Naive thymus-derived CD4-positive, alpha-beta T cell (primary cell): ENCODE results near the gene GZMM. TPM values are rescaled to one million over a fixed set of nuclear protein-coding genes. Genes with fewer than 3 reads are reported as not detected.

ENCODE experiments used
- ATAC-seq: fragments of 150-1000 bp; cut with Tn5 transposase; 2 replicates; pipeline ENCODE4 v1.10.0; 2021; ENCODE audit warnings: mild to moderate bottlenecking, moderate library complexity
- CTCF ChIA-PET: fragments of 350-600 bp; sonication (Branson Sonifier 250); formaldehyde crosslinking; loops from one replicate; lab custom pipeline; 2021; ENCODE audit warnings: antibody characterized with exemption; lab: Charles Lee
- POLR2A ChIA-PET: fragments of 350-600 bp; sonication (Branson Sonifier 250); formaldehyde crosslinking; loops from one replicate; lab custom pipeline; 2021; ENCODE audit warnings: antibody characterized with exemption, inconsistent platforms; lab: Charles Lee
- DNase-seq, 9 donors: peaks; one replicate each; pipeline versions ENCODE4 v3.0.0 to v3.0.0-alpha.2; 2020 to 2022; ENCODE audit warnings: mixed read lengths in 1 of 9
- H3K27ac ChIP-seq: one replicate; pipeline ENCODE4 v1.7.0; 2013; ENCODE audit warnings: mild to moderate bottlenecking, low read depth, low read length, moderate library complexity
- H3K27me3 ChIP-seq, 2 donors: one replicate each; pipeline ENCODE4 v1.7.0; 2013; ENCODE audit warnings: low read length in 2 of 2, mild to moderate bottlenecking in 2 of 2, moderate library complexity in 2 of 2; ENCODE audit not compliant: control insufficient read depth in 2 of 2, insufficient read depth in 2 of 2
- H3K36me3 ChIP-seq, 3 experiments: 1 replicate in 2 of 3; 2 replicates in 1 of 3; pipeline ENCODE4 v1.7.0; 2013; ENCODE audit warnings: low read length in 3 of 3, mild to moderate bottlenecking in 3 of 3, moderate library complexity in 1 of 3; ENCODE audit not compliant: insufficient read depth in 3 of 3, control insufficient read depth in 2 of 3
- H3K4me1 ChIP-seq, 2 donors: one replicate each; pipeline ENCODE4 v1.7.0; 2013; ENCODE audit warnings: low read length in 2 of 2, mild to moderate bottlenecking in 2 of 2, moderate library complexity in 1 of 2; ENCODE audit not compliant: control insufficient read depth in 2 of 2, insufficient read depth in 2 of 2
- H3K4me3 ChIP-seq: 2 replicates; pipeline ENCODE4 v1.7.0; 2013; ENCODE audit warnings: mild to moderate bottlenecking, low read length
- H3K9me3 ChIP-seq, 3 experiments: 1 replicate in 2 of 3; 2 replicates in 1 of 3; pipeline ENCODE4 v1.7.0; 2013; ENCODE audit warnings: low read length in 3 of 3; ENCODE audit not compliant: control insufficient read depth in 2 of 3
- H3K27ac Mint-ChIP-seq, 9 donors: one replicate each; pipeline ENCODE4 v1.8.0; 2020 to 2022; ENCODE audit warnings: mixed read lengths in 9 of 9, mild to moderate bottlenecking in 8 of 9, moderate library complexity in 5 of 9, inconsistent platforms in 2 of 9
- H3K27me3 Mint-ChIP-seq, 5 donors: one replicate each; pipeline ENCODE4 v1.8.0; 2021 to 2022; ENCODE audit warnings: mixed read lengths in 5 of 5, mild to moderate bottlenecking in 1 of 5
- H3K36me3 Mint-ChIP-seq, 5 donors: one replicate each; pipeline ENCODE4 v1.8.0; 2020 to 2022; ENCODE audit warnings: mixed read lengths in 5 of 5, mild to moderate bottlenecking in 3 of 5, inconsistent platforms in 1 of 5
- H3K4me1 Mint-ChIP-seq, 7 donors: one replicate each; pipeline ENCODE4 v1.8.0; 2020 to 2022; ENCODE audit warnings: mixed read lengths in 7 of 7, mild to moderate bottlenecking in 3 of 7, inconsistent platforms in 1 of 7
- H3K4me3 Mint-ChIP-seq, 10 donors: one replicate each; pipeline ENCODE4 v1.8.0; 2020 to 2022; ENCODE audit warnings: mild to moderate bottlenecking in 10 of 10, mixed read lengths in 10 of 10, moderate library complexity in 6 of 10, inconsistent platforms in 2 of 10
- H3K9me3 Mint-ChIP-seq, 11 donors: one replicate each; pipeline ENCODE4 v1.8.0; 2020 to 2022; ENCODE audit warnings: mixed read lengths in 11 of 11, mild to moderate bottlenecking in 4 of 11, inconsistent platforms in 1 of 11, moderate library complexity in 1 of 11
- intact Hi-C, 2 donors: fragments of 100-400 bp; cut with micrococcal nuclease; formaldehyde crosslinking; loops; one replicate each; pipeline ENCODE4 v1.15.1; 2023
- polyA plus RNA-seq, 2 donors: library from polyadenylated mRNA; unstranded; fragments of 300-500 nt; fragmentation: Illumina TruSeq; gene quantifications; one replicate each; pipeline ENCODE4 v1.2.3, GENCODE V29; 2021
- total RNA-seq, 6 experiments: library from RNA in 5 of 6; stranded (reverse) in 5 of 6; gene quantifications; 1 replicate in 5 of 6; 2 replicates in 1 of 6; pipeline ENCODE4 v1.2.3 and lab custom pipeline; 2021 to 2026

Gene GZMM
- total and polyA plus RNA-seq, 7 experiments from 2014 or later, result 30.0 to 181 (median 68.7) TPM

DNA sequence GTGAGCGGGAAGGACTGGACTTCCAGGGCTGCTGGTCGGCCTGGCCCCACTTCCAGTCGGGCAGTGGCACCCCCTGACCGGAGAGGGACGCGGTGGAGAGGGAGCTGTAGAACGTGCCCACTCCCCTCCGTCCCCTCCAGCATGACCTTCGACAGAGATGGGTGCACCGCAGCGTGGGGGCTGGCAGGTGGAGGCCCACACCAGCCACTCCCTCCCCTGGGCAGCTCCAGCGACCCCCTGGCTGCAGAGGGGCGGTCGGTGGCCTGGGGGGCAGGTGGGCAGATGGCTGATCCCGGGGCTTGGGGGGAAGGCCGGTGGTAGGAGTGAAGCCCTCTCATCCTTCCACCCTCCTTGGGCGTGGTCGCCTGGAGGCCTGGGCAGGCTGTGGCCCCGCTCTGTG, 48.2 kb downstream of the GZMM start:
- no peak overlapping the region for H3K4me3 ChIP-seq
- H3K36me3 ChIP-seq, result no peaks in the 10 kb centered on the region
- no peak for ATAC-seq
- intact Hi-C loops, result no loop called here
- H3K27me3 Mint-ChIP-seq, result peaks cover 0 to 35% (median 4%) of the 10 kb centered on the region in 5 donors
- H3K9me3 Mint-ChIP-seq, result no peaks in the 10 kb centered on the region
- POLR2A ChIA-PET, result no interaction called here
- H3K4me1 ChIP-seq, result peaks cover 10 to 12% of the 10 kb centered on the region in 2 donors
- no peaks in the 10 kb centered on the region for H3K36me3 Mint-ChIP-seq
- no peak overlapping the region for H3K27ac ChIP-seq
- no peaks in the 10 kb centered on the region for H3K9me3 ChIP-seq
- no peak for DNase-seq
- CTCF ChIA-PET, result no interaction called here
- H3K27me3 ChIP-seq, result peaks cover 0 to 10% of the 10 kb centered on the region in 2 donors
- H3K4me3 Mint-ChIP-seq, result no peak overlapping the region
- peaks cover 0 to 8% (median 2%) of the 10 kb centered on the region in 7 donors for H3K4me1 Mint-ChIP-seq
- no peak overlapping the region for H3K27ac Mint-ChIP-seq

- Mint-ChIP-seq H3K4me1 (peaks cover 0 to 6% (median under 1%) of the 10 kb centered on the region in 7 donors), H3K27ac (no peak overlapping the region), H3K36me3 (no peaks in the 10 kb centered on the region), H3K4me3 (no peak overlapping the region), H3K27me3 (peaks cover 0 to 32% (median 1%) of the 10 kb centered on the region in 5 donors), H3K9me3 (no peaks in the 10 kb centered on the region)
- ATAC-seq (no peak), DNase-seq (no peak)
- intact Hi-C loops, result no loop called here
- Histone ChIP-seq H3K36me3 (no peaks in the 10 kb centered on the region), H3K4me3 (no peak overlapping the region), H3K4me1 (peaks cover 10 to 12% of the 10 kb centered on the region in 2 donors), H3K27ac (no peak overlapping the region), H3K27me3 (peaks cover 0 to 10% of the 10 kb centered on the region in 2 donors), H3K9me3 (no peaks in the 10 kb centered on the region)
- POLR2A ChIA-PET, result no interaction called here
- CTCF ChIA-PET, result no interaction called here
Observed at GRCh38 chr19:593055-593454, 49.2 kb downstream of the GZMM start.

DNA sequence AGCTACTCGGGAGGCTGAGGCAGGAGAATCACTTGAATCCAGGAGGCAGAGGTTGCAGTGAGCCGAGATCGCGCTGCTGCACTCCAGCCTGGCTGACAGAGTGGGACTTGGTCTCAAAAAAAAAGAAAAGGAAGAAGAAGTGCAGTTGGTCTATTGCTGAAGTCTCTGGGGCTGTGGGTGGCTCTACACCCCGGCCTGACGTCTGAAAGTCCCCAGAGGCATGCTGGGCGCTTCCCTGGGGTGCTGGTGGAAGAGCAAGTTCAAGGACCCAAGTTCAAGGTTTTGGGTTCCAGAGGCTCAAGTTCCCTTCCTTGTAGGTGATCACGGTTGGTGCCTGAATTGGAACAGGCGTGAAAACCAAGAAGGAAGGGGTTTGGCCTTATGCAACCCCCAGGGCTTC, 49.7 kb downstream of the GZMM start:
- H3K36me3 ChIP-seq, result no peaks in the 10 kb centered on the region
- H3K4me1 Mint-ChIP-seq, result peaks cover 0 to 3% (median 0%) of the 10 kb centered on the region in 7 donors
- H3K4me3 Mint-ChIP-seq, result peak overlapping the region in 1 of 10 donors; percentile 38
- ChIA-PET CTCF (no interaction called here), POLR2A (no interaction called here)
- peaks cover 0 to 10% of the 10 kb centered on the region in 2 donors for H3K27me3 ChIP-seq
- intact Hi-C loops, result no loop called here
- no peaks in the 10 kb centered on the region for H3K9me3 ChIP-seq
- DNase-seq (no peak), ATAC-seq (no peak)
- H3K27me3 Mint-ChIP-seq, result peaks cover 0 to 28% (median 0%) of the 10 kb centered on the region in 5 donors
- H3K27ac ChIP-seq, result no peak overlapping the region
- H3K9me3 Mint-ChIP-seq, result no peaks in the 10 kb centered on the region
- H3K4me1 ChIP-seq, result peaks cover 8% of the 10 kb centered on the region in 2 donors
- H3K27ac Mint-ChIP-seq, result peak overlapping the region in 1 of 9 donors; percentile 13
- H3K4me3 ChIP-seq, result no peak overlapping the region
- H3K36me3 Mint-ChIP-seq, result no peaks in the 10 kb centered on the region

DNA sequence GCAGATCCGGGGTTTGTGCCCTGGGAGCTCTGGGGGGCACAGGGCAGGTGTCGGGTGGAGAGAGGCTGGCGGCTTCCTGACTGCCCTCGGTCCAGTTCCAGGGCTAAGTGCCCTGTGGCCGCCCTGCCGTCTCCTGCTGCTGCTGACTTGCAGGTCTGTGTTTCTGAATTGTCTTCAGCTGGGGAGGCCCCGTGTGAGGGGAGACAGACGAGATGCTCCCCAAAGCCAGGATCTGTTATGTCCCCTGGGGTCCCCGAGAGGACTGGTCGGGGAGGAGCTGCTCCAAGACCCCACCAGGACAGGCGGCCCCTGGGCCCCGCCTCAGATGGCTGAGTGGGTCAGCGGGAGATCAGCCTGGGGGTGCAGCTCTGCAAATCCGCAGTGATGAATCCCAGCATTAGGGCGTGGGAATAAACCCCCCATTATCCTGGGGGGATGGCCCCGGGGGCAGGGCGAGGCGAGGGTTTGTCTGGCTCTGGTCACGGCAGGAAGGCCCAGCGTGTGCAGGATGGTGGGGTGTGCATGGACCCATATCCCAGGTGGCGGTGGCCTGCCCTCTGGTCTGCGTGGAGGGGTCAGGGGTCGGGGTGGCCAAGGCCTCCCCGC, 50.5 kb downstream of the GZMM start:
- no peak for ATAC-seq
- peaks cover 0 to 4% of the 10 kb centered on the region in 2 donors for H3K27me3 ChIP-seq
- ChIA-PET POLR2A (no interaction called here), CTCF (no interaction called here)
- no peaks in the 10 kb centered on the region for H3K9me3 ChIP-seq
- H3K36me3 ChIP-seq, result no peaks in the 10 kb centered on the region
- H3K27ac ChIP-seq, result no peak overlapping the region
- Mint-ChIP-seq H3K4me1 (peaks cover 0 to 3% (median 0%) of the 10 kb centered on the region in 7 donors), H3K27ac (no peak overlapping the region), H3K9me3 (no peaks in the 10 kb centered on the region), H3K27me3 (peaks cover 0 to 21% (median 0%) of the 10 kb centered on the region in 5 donors), H3K36me3 (no peaks in the 10 kb centered on the region), H3K4me3 (no peak overlapping the region)
- DNase-seq, result no peak
- H3K4me3 ChIP-seq, result no peak overlapping the region
- H3K4me1 ChIP-seq, result peaks cover 0 to 1% of the 10 kb centered on the region in 2 donors
- intact Hi-C loops, result no loop called here

DNA sequence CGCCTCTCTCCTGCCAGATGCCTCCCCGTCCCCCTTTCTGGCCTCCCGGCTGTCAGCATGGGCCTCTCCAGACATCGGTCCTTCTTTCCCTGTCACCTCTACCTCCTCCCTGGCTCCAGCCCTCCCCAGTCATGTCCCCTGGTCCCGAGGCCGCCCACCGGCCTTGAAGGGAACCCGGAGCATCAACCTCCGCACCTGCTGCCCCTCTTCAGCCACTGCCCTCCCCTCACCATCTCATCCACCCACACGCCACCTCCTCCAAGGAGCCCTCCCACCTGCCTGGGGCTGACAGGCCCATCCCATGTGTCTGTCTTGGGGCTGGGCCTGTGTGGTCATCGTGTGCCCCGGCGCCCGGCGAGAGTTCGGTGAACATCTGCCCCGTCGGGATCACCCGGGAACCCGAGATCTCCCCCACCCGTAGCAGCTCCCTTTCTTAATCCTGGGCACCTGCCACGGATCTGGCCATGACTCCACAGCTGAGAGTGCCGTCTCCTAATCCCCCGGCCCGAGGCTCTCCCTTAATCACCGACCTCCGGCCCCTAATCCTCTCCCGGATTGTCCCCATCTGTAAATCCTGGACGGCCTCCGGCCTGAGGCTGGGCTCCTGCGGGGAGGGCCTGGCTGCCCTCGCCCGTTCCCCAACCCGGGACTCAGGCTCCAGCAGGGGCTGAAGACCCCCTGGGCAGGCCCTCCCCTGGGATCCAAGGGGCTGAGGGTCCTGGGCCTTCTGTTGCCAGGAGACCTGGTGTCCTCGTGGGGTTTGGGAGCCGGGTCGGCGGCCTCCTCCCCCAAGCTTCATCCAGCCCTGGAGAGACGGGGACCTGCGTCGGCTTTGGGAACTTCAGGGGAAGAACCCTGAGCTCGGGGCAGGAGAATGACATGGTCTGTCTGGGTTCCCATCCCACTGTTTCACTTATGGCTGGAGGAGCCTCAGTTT, 51.7 kb downstream of the GZMM start:
- H3K9me3 Mint-ChIP-seq, result no peaks in the 10 kb centered on the region
- H3K27me3 ChIP-seq, result peaks cover 0 to 3% of the 10 kb centered on the region in 2 donors
- H3K27me3 Mint-ChIP-seq, result peaks cover 0 to 20% (median 0%) of the 10 kb centered on the region in 5 donors
- ChIA-PET CTCF (no interaction called here), POLR2A (no interaction called here)
- ATAC-seq, result no peak
- H3K4me3 ChIP-seq, result no peak overlapping the region
- H3K4me1 Mint-ChIP-seq, result peaks cover 0 to 3% (median 0%) of the 10 kb centered on the region in 7 donors
- no peaks in the 10 kb centered on the region for H3K36me3 ChIP-seq
- no peak overlapping the region for H3K27ac Mint-ChIP-seq
- H3K9me3 ChIP-seq, result no peaks in the 10 kb centered on the region
- H3K36me3 Mint-ChIP-seq, result no peaks in the 10 kb centered on the region
- H3K4me1 ChIP-seq, result no peaks in the 10 kb centered on the region
- H3K4me3 Mint-ChIP-seq, result no peak overlapping the region
- no peak overlapping the region for H3K27ac ChIP-seq
- intact Hi-C loops, result no loop called here
- DNase-seq, result no peak

- Mint-ChIP-seq H3K9me3 (peaks cover 0 to 2% (median 0%) of the 10 kb centered on the region in 11 donors), H3K27me3 (peaks cover 0 to 17% (median 0%) of the 10 kb centered on the region in 5 donors), H3K4me1 (peaks cover 0 to 3% (median 0%) of the 10 kb centered on the region in 7 donors), H3K27ac (no peak overlapping the region), H3K36me3 (no peaks in the 10 kb centered on the region), H3K4me3 (no peak overlapping the region)
- H3K27ac ChIP-seq, result no peak overlapping the region
- H3K4me3 ChIP-seq, result no peak overlapping the region
- intact Hi-C loops, result no loop called here
- CTCF ChIA-PET, result no interaction called here
- POLR2A ChIA-PET, result no interaction called here
- ATAC-seq (no peak), DNase-seq (no peak)
- H3K27me3 ChIP-seq, result no peaks in the 10 kb centered on the region
- H3K36me3 ChIP-seq, result no peaks in the 10 kb centered on the region
- no peaks in the 10 kb centered on the region for H3K9me3 ChIP-seq
- no peaks in the 10 kb centered on the region for H3K4me1 ChIP-seq
Observed at GRCh38 chr19:596263-596655, 52.4 kb downstream of the GZMM start.
